ENCODE data around the gene PIP5K1C. TPM values are rescaled to one million over a fixed set of nuclear protein-coding genes. Genes with fewer than 3 reads are reported as not detected.

The PIP5K1C gene
- total and polyA plus RNA-seq, 9 of the 15 experiments (the other 6 are each of a cell fraction or from before 2014, with no cell fraction given), result 0.38 to 22.1 (median 4.1) TPM

DNA sequence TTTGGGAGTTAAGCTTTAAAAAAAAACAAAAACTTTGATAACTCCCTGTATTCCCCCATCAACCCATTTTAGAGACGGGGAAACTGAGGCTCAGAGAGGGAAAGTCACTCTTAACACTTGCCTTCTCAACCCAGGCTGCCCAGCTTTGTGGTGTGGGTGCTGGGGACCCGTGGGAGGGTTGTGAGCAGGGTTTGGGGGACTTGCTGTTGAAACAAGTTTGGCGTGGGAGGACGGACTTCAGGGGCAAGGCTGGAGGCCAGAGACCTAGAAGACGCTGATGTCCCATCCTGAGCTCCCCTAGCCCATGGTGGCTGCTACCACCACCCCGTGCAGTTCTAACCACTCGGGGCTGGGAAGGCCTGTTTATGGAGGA lies 72.9 kb downstream of the PIP5K1C start (continued):
- TF ChIP-seq, protein P1, sequence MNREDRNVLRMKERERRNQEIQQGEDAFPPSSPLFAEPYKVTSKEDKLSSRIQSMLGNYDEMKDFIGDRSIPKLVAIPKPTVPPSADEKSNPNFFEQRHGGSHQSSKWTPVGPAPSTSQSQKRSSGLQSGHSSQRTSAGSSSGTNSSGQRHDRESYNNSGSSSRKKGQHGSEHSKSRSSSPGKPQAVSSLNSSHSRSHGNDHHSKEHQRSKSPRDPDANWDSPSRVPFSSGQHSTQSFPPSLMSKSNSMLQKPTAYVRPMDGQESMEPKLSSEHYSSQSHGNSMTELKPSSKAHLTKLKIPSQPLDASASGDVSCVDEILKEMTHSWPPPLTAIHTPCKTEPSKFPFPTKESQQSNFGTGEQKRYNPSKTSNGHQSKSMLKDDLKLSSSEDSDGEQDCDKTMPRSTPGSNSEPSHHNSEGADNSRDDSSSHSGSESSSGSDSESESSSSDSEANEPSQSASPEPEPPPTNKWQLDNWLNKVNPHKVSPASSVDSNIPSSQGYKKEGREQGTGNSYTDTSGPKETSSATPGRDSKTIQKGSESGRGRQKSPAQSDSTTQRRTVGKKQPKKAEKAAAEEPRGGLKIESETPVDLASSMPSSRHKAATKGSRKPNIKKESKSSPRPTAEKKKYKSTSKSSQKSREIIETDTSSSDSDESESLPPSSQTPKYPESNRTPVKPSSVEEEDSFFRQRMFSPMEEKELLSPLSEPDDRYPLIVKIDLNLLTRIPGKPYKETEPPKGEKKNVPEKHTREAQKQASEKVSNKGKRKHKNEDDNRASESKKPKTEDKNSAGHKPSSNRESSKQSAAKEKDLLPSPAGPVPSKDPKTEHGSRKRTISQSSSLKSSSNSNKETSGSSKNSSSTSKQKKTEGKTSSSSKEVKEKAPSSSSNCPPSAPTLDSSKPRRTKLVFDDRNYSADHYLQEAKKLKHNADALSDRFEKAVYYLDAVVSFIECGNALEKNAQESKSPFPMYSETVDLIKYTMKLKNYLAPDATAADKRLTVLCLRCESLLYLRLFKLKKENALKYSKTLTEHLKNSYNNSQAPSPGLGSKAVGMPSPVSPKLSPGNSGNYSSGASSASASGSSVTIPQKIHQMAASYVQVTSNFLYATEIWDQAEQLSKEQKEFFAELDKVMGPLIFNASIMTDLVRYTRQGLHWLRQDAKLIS (CRISPR knock-in tag; IDR thresholded peaks at IDR 0.05), result no peak
- TF ChIP-seq U2AF2 (optimal IDR thresholded peaks at IDR 0.05; ENCODE audit: low read depth, low read length) (no peak), ZNF644 (tag; IDR thresholded peaks at IDR 0.05; ENCODE audit: low read depth) (no peak), XRCC5 (IDR thresholded peaks at IDR 0.05; ENCODE audit: low read depth, low read length) (no peak), ZBTB17 (CRISPR knock-in tag; IDR thresholded peaks at IDR 0.05) (no peak), ZNF224 (CRISPR knock-in tag; IDR thresholded peaks at IDR 0.05) (no peak), FOS (IDR thresholded peaks at IDR 0.05; ENCODE audit: extremely low read depth, insufficient read length) (no peak), ELF2 (CRISPR knock-in tag; IDR thresholded peaks at IDR 0.05) (no peak), ARNT (IDR thresholded peaks at IDR 0.05) (peak; percentile 26 to 62; a peak in 2 of 4 replicates), CBX8 (IDR thresholded peaks at IDR 0.05; ENCODE audit: borderline replicate concordance, extremely low read depth, low read depth, low read length, poor library complexity, severe bottlenecking) (no peak), HMG20A (CRISPR knock-in tag; conservative IDR thresholded peaks at IDR 0.05) (no peak), ADNP (tag; IDR thresholded peaks at IDR 0.05) (peak; percentile 100), FIP1L1 (IDR thresholded peaks at IDR 0.05; ENCODE audit: low read depth, low read length, poor library complexity, severe bottlenecking) (no peak)
- TF ChIP-seq, protein P2, sequence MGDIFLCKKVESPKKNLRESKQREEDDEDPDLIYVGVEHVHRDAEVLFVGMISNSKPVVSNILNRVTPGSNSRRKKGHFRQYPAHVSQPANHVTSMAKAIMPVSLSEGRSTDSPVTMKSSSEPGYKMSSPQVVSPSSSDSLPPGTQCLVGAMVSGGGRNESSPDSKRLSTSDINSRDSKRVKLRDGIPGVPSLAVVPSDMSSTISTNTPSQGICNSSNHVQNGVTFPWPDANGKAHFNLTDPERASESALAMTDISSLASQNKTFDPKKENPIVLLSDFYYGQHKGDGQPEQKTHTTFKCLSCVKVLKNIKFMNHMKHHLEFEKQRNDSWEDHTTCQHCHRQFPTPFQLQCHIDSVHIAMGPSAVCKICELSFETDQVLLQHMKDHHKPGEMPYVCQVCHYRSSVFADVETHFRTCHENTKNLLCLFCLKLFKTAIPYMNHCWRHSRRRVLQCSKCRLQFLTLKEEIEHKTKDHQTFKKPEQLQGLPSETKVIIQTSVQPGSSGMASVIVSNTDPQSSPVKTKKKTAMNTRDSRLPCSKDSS (IDR thresholded peaks at IDR 0.05; ENCODE audit: low read depth, partially characterized antibody), result no peak
- TF ChIP-seq, protein P3, sequence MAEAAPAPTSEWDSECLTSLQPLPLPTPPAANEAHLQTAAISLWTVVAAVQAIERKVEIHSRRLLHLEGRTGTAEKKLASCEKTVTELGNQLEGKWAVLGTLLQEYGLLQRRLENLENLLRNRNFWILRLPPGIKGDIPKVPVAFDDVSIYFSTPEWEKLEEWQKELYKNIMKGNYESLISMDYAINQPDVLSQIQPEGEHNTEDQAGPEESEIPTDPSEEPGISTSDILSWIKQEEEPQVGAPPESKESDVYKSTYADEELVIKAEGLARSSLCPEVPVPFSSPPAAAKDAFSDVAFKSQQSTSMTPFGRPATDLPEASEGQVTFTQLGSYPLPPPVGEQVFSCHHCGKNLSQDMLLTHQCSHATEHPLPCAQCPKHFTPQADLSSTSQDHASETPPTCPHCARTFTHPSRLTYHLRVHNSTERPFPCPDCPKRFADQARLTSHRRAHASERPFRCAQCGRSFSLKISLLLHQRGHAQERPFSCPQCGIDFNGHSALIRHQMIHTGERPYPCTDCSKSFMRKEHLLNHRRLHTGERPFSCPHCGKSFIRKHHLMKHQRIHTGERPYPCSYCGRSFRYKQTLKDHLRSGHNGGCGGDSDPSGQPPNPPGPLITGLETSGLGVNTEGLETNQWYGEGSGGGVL (CRISPR knock-in tag; IDR thresholded peaks at IDR 0.05), result no peak
- TF ChIP-seq, protein P4, sequence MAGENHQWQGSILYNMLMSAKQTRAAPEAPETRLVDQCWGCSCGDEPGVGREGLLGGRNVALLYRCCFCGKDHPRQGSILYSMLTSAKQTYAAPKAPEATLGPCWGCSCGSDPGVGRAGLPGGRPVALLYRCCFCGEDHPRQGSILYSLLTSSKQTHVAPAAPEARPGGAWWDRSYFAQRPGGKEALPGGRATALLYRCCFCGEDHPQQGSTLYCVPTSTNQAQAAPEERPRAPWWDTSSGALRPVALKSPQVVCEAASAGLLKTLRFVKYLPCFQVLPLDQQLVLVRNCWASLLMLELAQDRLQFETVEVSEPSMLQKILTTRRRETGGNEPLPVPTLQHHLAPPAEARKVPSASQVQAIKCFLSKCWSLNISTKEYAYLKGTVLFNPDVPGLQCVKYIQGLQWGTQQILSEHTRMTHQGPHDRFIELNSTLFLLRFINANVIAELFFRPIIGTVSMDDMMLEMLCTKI (IDR thresholded peaks at IDR 0.05; ENCODE audit: partially characterized antibody), result no peak
- TF ChIP-seq, protein P5, sequence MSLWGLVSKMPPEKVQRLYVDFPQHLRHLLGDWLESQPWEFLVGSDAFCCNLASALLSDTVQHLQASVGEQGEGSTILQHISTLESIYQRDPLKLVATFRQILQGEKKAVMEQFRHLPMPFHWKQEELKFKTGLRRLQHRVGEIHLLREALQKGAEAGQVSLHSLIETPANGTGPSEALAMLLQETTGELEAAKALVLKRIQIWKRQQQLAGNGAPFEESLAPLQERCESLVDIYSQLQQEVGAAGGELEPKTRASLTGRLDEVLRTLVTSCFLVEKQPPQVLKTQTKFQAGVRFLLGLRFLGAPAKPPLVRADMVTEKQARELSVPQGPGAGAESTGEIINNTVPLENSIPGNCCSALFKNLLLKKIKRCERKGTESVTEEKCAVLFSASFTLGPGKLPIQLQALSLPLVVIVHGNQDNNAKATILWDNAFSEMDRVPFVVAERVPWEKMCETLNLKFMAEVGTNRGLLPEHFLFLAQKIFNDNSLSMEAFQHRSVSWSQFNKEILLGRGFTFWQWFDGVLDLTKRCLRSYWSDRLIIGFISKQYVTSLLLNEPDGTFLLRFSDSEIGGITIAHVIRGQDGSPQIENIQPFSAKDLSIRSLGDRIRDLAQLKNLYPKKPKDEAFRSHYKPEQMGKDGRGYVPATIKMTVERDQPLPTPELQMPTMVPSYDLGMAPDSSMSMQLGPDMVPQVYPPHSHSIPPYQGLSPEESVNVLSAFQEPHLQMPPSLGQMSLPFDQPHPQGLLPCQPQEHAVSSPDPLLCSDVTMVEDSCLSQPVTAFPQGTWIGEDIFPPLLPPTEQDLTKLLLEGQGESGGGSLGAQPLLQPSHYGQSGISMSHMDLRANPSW (CRISPR knock-in tag; IDR thresholded peaks at IDR 0.05), result no peak
